ENCODE measurements around the gene SPATA13. TPM values are rescaled to one million over a fixed set of nuclear protein-coding genes. Genes with fewer than 3 reads are reported as not detected.

The SPATA13 gene
- total and polyA plus RNA-seq, 12 donors, result 20.0 to 85.5 (median 31.0) TPM

GRCh38 chr13:24194447-24194846, 33.9 kb downstream of the SPATA13 start:
- 91 to 93% (median 92%) methylated on average over 8 of the region's 8 CpGs for WGBS, 4 donors
- no peak overlapping the region for H3K4me3 ChIP-seq
- intact Hi-C loops (cut with DNase I), result no loop called here
- no peaks in the 10 kb centered on the region for H3K36me3 ChIP-seq (replicated peaks in 1 of 2)
- no peaks in the 10 kb centered on the region for H3K4me1 ChIP-seq (replicated peaks in 1 of 2)
- H3K27me3 ChIP-seq, result no peaks in the 10 kb centered on the region
- DNase-seq, result no peak
- TF ChIP-seq CTCF (IDR thresholded peaks at IDR 0.05) (no peak), POLR2A (IDR thresholded peaks at IDR 0.05) (no peak)
- no peak overlapping the region for H3K27ac ChIP-seq
- H3K9me3 ChIP-seq (replicated peaks in 1 of 3), result no peaks in the 10 kb centered on the region

- Histone ChIP-seq H3K9me3 (replicated peaks in 1 of 3) (no peaks in the 10 kb centered on the region), H3K4me1 (replicated peaks in 1 of 2) (no peaks in the 10 kb centered on the region), H3K36me3 (replicated peaks in 1 of 2) (no peaks in the 10 kb centered on the region), H3K27me3 (no peaks in the 10 kb centered on the region), H3K4me3 (no peak overlapping the region), H3K27ac (no peak overlapping the region)
- intact Hi-C loops (cut with DNase I), result no loop called here
- WGBS, 4 donors, result 90 to 95% (median 92%) methylated on average over 1 of the region's 1 CpG
- TF ChIP-seq CTCF (IDR thresholded peaks at IDR 0.05) (no peak), POLR2A (IDR thresholded peaks at IDR 0.05) (no peak)
- DNase-seq, result no peak
Measured at GRCh38 chr13:24195626-24196025, 35.1 kb downstream of the SPATA13 start.

- intact Hi-C loops (cut with DNase I), result no loop called here
- Histone ChIP-seq H3K4me1 (replicated peaks in 1 of 2) (no peaks in the 10 kb centered on the region), H3K36me3 (replicated peaks in 1 of 2) (no peaks in the 10 kb centered on the region), H3K27ac (no peak overlapping the region), H3K4me3 (no peak overlapping the region), H3K9me3 (replicated peaks in 1 of 3) (no peaks in the 10 kb centered on the region), H3K27me3 (no peaks in the 10 kb centered on the region)
- no peak for DNase-seq
- no peak for TF ChIP-seq CTCF (IDR thresholded peaks at IDR 0.05)
- TF ChIP-seq POLR2A (IDR thresholded peaks at IDR 0.05), result no peak
- WGBS, 4 donors, result 49 to 89% (median 57%) methylated on average over 3 to 4 of the region's 4 CpGs
Measured at GRCh38 chr13:24196593-24197197, 36.2 kb downstream of the SPATA13 start.

- Histone ChIP-seq H3K36me3 (replicated peaks in 1 of 2) (no peaks in the 10 kb centered on the region), H3K4me3 (no peak overlapping the region), H3K9me3 (replicated peaks in 1 of 3) (no peaks in the 10 kb centered on the region), H3K4me1 (replicated peaks in 1 of 2) (no peaks in the 10 kb centered on the region), H3K27me3 (no peaks in the 10 kb centered on the region), H3K27ac (no peak overlapping the region)
- intact Hi-C loops (cut with DNase I), result no loop called here
- WGBS, 4 donors, result 94 to 98% (median 96%) methylated on average over 5 to 9 of the region's 9 CpGs
- no peak for TF ChIP-seq POLR2A (IDR thresholded peaks at IDR 0.05)
- no peak for TF ChIP-seq CTCF (IDR thresholded peaks at IDR 0.05)
- no peak for DNase-seq
Measured at GRCh38 chr13:24199016-24199415, 38.5 kb downstream of the SPATA13 start.

Data from adrenal gland (tissue), 12 donors.